ENCODE results near the gene COMP. TPM values are rescaled to one million over a fixed set of nuclear protein-coding genes. Genes with fewer than 3 reads are reported as not detected.

Gene COMP
- total RNA-seq, 1 donor from 2014 or later: not detected

DNA sequence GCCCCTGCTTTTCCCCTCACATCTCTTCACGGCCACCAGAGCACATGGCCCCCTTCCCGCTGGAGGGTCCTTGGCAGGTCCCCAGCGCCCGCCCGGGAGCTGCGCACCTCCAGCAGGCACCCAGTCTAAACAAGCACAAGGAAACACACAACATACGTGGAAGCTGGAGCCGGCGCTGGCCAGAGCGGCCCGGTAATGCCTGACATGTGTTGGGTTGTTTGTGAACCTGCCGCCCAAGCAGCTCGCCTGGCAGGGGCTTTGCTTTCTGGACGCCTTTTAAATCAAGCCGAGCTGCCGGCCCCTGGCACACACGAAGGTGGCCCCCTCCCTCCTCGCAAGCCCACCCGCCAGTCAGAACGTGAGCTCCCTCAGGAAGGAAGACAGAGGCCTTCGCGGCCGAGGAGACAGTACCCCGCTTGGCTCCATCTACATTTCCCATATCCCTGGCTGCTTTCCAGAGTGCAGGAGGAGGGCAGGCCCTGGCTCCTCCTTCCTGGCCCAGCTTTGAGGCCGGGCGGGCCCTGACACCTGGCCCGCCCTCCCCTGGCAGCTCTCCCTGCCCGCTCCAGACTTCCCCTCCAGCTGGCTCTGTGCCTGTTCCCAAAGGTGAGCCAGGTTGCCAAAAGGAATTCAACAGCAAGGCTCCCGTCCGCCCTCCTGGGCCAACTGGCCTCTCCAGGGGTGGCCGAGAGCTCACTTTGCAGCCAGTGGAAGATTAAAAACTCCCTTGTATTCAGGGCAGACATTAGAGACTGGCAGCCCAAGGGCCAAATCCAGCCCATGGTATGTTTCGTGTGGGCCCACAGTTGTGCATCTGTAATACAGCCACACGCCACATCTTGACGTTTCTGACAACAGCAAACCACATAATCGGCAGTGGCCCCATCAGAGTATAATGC lies 28.7 kb downstream of the COMP start:
- no peak overlapping the region for H3K4me3 Mint-ChIP-seq (ENCODE audit: unreplicated experiment)
- H3K27ac Mint-ChIP-seq (ENCODE audit: unreplicated experiment): peak overlapping the region; percentile 57
- no peaks in the 10 kb centered on the region for H3K4me1 Mint-ChIP-seq (ENCODE audit: unreplicated experiment)
- H3K36me3 Mint-ChIP-seq (ENCODE audit: low read depth, unreplicated experiment): no peaks in the 10 kb centered on the region
- H3K27me3 Mint-ChIP-seq (ENCODE audit: unreplicated experiment): peaks cover 12% of the 10 kb centered on the region
- no peak for DNase-seq (ENCODE audit: low spot score)
- TF ChIP-seq, protein P1, sequence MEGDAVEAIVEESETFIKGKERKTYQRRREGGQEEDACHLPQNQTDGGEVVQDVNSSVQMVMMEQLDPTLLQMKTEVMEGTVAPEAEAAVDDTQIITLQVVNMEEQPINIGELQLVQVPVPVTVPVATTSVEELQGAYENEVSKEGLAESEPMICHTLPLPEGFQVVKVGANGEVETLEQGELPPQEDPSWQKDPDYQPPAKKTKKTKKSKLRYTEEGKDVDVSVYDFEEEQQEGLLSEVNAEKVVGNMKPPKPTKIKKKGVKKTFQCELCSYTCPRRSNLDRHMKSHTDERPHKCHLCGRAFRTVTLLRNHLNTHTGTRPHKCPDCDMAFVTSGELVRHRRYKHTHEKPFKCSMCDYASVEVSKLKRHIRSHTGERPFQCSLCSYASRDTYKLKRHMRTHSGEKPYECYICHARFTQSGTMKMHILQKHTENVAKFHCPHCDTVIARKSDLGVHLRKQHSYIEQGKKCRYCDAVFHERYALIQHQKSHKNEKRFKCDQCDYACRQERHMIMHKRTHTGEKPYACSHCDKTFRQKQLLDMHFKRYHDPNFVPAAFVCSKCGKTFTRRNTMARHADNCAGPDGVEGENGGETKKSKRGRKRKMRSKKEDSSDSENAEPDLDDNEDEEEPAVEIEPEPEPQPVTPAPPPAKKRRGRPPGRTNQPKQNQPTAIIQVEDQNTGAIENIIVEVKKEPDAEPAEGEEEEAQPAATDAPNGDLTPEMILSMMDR (IDR thresholded peaks at IDR 0.05; ENCODE audit: unreplicated experiment): no peak
- H3K9me3 Mint-ChIP-seq (ENCODE audit: unreplicated experiment): no peaks in the 10 kb centered on the region

DNA sequence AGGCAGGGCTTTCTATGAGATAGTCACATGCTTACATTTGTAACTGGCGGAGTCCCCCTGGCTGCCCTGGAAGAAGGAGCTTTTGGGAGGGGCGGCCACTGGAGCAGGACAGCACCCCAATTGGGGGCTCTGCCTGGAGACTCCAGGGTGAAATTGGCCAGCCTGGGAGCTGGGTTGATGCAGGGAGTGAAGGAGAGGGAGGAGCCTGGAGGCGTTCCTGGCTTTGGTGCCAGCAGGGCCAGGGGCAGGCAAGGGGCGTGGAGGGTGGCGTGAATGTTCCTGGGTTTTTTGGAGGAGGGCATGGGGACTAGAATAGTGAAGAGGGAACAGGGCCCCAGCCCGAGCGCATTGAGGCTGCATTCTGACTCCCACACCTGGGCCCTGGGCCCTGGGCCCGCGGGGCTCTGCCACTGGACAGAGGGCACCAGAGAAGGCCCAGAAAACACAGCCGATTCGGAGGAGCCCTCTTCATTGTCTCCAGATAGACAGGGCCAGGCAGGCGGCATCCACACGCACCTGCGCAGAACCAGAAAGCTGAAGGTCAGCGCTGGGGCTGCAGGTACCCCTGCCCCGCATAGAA lies 29.5 kb downstream of the COMP start:
- Mint-ChIP-seq H3K27me3 (ENCODE audit: unreplicated experiment) (peaks cover 12% of the 10 kb centered on the region), H3K9me3 (ENCODE audit: unreplicated experiment) (no peaks in the 10 kb centered on the region), H3K4me1 (ENCODE audit: unreplicated experiment) (no peaks in the 10 kb centered on the region), H3K4me3 (ENCODE audit: unreplicated experiment) (no peak overlapping the region), H3K36me3 (ENCODE audit: low read depth, unreplicated experiment) (no peaks in the 10 kb centered on the region), H3K27ac (ENCODE audit: unreplicated experiment) (no peak overlapping the region)
- no peak for DNase-seq (ENCODE audit: low spot score)
- TF ChIP-seq, protein P1 (IDR thresholded peaks at IDR 0.05; ENCODE audit: unreplicated experiment): no peak

DNA sequence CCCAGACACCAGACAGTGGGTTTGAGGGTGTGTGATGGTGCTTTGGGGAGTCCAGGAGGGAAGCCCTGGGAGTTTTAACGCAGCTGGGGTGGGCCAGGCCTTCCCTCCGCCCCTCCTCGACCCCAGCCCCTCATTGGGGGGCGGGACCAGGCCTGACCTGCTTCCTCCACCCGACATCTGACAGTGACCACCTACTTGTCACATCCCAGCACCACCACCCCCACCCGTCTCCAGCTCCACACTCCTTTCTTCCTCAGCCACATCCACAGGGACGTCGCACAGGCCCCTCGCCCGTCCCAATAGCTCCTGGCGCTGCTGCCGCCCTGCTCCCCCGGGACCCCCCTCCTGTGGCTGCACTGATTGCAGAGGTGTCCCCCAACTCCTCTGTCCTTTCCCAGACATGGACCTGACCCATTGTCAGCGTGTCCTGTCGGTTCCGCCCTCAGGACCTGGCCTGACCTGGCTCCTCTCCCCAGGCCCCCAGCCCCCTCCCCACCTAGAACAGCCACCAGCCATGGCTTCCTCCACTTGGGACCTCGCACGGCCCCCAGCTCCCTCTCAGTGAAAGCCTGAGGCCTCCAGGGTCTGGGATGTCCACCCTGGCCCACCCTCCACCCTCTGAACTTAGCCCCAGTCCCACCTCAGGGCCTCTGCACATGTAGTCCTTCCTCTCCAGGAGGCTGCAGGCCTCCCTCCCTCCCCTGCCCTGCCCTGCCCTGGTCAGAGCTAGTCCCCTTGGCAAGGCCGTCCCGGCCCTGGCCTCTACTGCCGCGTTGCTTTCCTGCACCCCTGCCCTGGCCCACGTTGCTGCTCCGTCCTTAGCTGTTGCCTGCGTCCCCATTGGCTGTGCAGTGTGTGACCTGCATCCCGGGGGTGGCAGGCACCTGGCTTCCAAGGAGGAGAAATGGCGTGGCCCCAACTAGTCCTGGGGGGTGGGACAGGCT lies 30.4 kb downstream of the COMP start:
- Mint-ChIP-seq H3K9me3 (ENCODE audit: unreplicated experiment) (no peaks in the 10 kb centered on the region), H3K4me1 (ENCODE audit: unreplicated experiment) (no peaks in the 10 kb centered on the region), H3K27me3 (ENCODE audit: unreplicated experiment) (peaks cover 12% of the 10 kb centered on the region), H3K27ac (ENCODE audit: unreplicated experiment) (no peak overlapping the region), H3K4me3 (ENCODE audit: unreplicated experiment) (no peak overlapping the region), H3K36me3 (ENCODE audit: low read depth, unreplicated experiment) (no peaks in the 10 kb centered on the region)
- DNase-seq (ENCODE audit: low spot score): no peak
- TF ChIP-seq, protein P1 (IDR thresholded peaks at IDR 0.05; ENCODE audit: unreplicated experiment): no peak

- H3K4me3 Mint-ChIP-seq (ENCODE audit: unreplicated experiment): no peak overlapping the region
- H3K27ac Mint-ChIP-seq (ENCODE audit: unreplicated experiment): no peak overlapping the region
Measured at GRCh38 chr19:18759995-18760426, 31.1 kb downstream of the COMP start.

More at GRCh38 chr19:18759995-18760426, 31.1 kb downstream of the COMP start:
- no peak for DNase-seq (ENCODE audit: low spot score)
- Mint-ChIP-seq H3K9me3 (ENCODE audit: unreplicated experiment) (no peaks in the 10 kb centered on the region), H3K4me1 (ENCODE audit: unreplicated experiment) (no peaks in the 10 kb centered on the region), H3K36me3 (ENCODE audit: low read depth, unreplicated experiment) (no peaks in the 10 kb centered on the region), H3K27me3 (ENCODE audit: unreplicated experiment) (peaks cover 11% of the 10 kb centered on the region)
- TF ChIP-seq, protein P1 (IDR thresholded peaks at IDR 0.05; ENCODE audit: unreplicated experiment): no peak
